ENCODE data around the gene GABRB3.

DNA sequence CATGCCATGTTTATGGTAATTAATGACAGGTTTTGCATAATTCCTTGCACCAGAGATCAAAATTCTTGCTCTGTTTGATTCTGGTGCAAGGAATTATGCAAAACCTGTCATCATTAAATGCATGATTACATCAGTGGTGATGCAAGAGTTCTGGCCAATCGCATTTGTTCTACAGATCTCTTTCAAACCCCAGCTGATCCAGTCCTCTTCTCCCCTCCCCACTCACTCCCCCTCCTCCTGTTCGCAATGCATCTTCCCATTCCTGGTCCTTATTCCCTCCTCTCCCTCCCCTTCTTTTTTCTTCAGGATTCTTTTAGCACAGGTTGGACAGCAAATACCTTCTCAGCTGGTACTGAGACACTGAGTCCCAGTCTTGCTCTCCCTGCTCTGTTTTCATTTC, 82.1 kb downstream of the GABRB3 start:
- no peak for TF ChIP-seq FOSL2 (IDR thresholded peaks at IDR 0.05)
- TF ChIP-seq FOSL2 (CRISPR knock-in tag; IDR thresholded peaks at IDR 0.05), result no peak
- TF ChIP-seq, protein P1, sequence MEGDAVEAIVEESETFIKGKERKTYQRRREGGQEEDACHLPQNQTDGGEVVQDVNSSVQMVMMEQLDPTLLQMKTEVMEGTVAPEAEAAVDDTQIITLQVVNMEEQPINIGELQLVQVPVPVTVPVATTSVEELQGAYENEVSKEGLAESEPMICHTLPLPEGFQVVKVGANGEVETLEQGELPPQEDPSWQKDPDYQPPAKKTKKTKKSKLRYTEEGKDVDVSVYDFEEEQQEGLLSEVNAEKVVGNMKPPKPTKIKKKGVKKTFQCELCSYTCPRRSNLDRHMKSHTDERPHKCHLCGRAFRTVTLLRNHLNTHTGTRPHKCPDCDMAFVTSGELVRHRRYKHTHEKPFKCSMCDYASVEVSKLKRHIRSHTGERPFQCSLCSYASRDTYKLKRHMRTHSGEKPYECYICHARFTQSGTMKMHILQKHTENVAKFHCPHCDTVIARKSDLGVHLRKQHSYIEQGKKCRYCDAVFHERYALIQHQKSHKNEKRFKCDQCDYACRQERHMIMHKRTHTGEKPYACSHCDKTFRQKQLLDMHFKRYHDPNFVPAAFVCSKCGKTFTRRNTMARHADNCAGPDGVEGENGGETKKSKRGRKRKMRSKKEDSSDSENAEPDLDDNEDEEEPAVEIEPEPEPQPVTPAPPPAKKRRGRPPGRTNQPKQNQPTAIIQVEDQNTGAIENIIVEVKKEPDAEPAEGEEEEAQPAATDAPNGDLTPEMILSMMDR (IDR thresholded peaks at IDR 0.05), result no peak
- no peak for TF ChIP-seq ZNF302 (CRISPR knock-in tag; IDR thresholded peaks at IDR 0.05)
- no peak for TF ChIP-seq POLR2A (IDR thresholded peaks at IDR 0.05; ENCODE audit: low read length)
- TF ChIP-seq RCOR1 (IDR thresholded peaks at IDR 0.05; ENCODE audit: low read depth, low read length), result no peak
- TF ChIP-seq MAFK (IDR thresholded peaks at IDR 0.05; ENCODE audit: partially characterized antibody), result no peak
- TF ChIP-seq CHD2 (IDR thresholded peaks at IDR 0.05; ENCODE audit: low read length, partially characterized antibody), result no peak
- TF ChIP-seq, protein P2, sequence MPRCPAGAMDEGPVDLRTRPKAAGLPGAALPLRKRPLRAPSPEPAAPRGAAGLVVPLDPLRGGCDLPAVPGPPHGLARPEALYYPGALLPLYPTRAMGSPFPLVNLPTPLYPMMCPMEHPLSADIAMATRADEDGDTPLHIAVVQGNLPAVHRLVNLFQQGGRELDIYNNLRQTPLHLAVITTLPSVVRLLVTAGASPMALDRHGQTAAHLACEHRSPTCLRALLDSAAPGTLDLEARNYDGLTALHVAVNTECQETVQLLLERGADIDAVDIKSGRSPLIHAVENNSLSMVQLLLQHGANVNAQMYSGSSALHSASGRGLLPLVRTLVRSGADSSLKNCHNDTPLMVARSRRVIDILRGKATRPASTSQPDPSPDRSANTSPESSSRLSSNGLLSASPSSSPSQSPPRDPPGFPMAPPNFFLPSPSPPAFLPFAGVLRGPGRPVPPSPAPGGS (IDR thresholded peaks at IDR 0.05), result no peak
